ENCODE data around the gene TAF11L11.
"Not testable (repeated sequence)": the region's sequence is repeated elsewhere in the genome, so short reads cannot be mapped to it uniquely, and the experiment has no call there.

Gene TAF11L11

DNA sequence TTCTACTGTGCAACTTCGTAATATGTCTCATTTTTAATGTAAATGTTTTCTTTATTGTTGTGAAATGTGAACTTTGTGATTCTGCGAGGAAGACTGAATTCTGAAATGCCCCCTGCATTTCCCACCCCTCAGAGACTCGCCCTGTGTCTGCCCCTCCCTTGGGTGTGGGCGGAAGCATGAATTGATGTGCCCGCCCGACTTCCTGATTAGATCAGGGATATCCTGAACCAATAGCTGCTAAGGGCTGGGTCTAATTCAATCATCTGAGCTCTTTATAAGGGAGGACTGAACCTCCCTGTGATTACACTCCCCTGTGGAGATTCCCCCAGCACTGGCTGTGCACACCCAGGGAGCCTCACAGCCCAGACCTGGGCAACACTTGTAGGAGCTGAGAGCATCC, at the start of gene TAF11L11:
TAF11L11 (plus strand) TSS at position 304 of the 400 bp plus-strand sequence.
- DNase-seq: not testable (repeated sequence)

GRCh38 chr5:17585658-17586057, 18.3 kb upstream of the TAF11L11 start, which contains the start of gene TAF11L7:
TAF11L7 (minus strand) TSS chr5:17585758.
- DNase-seq: not testable (repeated sequence)

DNA sequence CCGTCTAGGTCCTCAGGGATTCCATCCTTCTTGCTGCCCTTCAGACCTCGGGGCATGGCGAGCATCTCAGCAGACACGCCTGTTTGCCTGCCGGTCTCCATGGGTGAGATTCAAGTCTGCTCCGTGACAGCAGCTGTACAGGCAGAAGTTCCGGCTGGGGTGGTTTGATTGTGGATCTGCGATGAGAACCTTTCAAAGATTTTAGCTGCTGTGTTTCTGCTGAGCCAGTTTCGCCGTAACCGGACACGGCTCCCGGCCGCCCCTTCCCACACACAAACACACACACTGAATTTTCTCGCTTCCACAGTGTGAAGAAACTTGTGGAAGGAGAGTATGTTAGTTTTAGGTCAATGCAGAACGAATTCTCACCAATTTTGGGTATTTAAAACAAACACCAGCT, 13.1 kb upstream of the TAF11L11 start, which contains the start of gene TAF11L8:
TAF11L8 (minus strand) TSS at position 101 of the 400 bp plus-strand sequence.
- DNase-seq: not testable (repeated sequence)

- not testable (repeated sequence) for DNase-seq
Observed at GRCh38 chr5:17594255-17594654, 9.7 kb upstream of the TAF11L11 start, which contains the start of gene TAF11L9. TAF11L9 (minus strand) TSS chr5:17594394.

DNA sequence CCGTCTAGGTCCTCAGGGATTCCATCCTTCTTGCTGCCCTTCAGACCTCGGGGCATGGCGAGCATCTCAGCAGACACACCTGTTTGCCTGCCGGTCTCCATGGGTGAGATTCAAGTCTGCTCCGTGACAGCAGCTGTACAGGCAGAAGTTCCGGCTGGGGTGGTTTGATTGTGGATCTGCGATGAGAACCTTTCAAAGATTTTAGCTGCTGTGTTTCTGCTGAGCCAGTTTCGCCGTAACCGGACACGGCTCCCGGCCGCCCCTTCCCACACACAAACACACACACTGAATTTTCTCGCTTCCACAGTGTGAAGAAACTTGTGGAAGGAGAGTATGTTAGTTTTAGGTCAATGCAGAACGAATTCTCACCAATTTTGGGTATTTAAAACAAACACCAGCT, 6.3 kb upstream of the TAF11L11 start, which contains the start of gene TAF11L10:
TAF11L10 (minus strand) TSS at position 101 of the 400 bp plus-strand sequence.
- DNase-seq: not testable (repeated sequence)

- DNase-seq: no peak
Observed at GRCh38 chr5:17604951-17605350, 968 bp downstream of the TAF11L11 start.

- not testable (repeated sequence) for DNase-seq
Observed at GRCh38 chr5:17607461-17607860, 3.5 kb downstream of the TAF11L11 start.

GRCh38 chr5:17610092-17610491, 6.1 kb downstream of the TAF11L11 start, which contains the start of gene TAF11L12:
TAF11L12 (plus strand) TSS chr5:17610392.
- not testable (repeated sequence) for DNase-seq

DNA sequence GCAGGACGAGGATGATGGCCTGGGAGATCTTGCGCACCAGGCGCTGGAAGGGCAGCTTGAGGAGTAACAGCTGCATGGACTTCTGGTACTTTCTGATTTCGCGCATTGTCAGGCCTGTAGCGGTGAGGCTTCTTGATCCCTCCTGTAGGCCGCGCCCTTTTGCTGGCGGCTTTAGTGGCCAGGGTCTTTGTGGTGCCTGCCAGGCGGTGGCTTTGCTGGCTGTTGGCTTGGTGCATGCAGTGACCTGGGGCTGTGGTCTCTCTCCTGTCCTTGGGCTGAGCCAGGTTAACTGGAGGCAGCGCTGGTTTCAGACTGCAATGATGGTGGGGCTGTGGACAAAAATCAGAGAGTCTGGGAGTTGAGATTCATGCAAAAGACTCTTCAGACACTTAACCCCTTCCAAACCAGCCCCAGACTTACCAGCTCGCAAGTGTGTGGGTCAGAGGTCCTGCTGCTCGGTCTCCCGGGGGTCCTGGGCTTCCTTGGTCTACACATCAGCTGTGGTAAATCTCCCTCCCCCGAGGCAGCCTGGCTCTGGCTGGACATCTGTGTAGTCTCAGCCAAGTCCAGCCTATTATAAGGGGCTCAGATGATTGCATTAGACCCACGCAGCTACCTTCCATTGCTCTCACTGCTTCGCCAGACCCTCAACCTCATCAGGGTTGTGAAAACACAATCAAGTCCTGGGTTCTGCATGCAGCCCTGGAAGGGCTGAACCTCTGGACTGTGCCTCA, 11.1 kb downstream of the TAF11L11 start:
- no peak for DNase-seq

- DNase-seq: no peak
Observed at GRCh38 chr5:17619354-17619753, 15.4 kb downstream of the TAF11L11 start.

DNA sequence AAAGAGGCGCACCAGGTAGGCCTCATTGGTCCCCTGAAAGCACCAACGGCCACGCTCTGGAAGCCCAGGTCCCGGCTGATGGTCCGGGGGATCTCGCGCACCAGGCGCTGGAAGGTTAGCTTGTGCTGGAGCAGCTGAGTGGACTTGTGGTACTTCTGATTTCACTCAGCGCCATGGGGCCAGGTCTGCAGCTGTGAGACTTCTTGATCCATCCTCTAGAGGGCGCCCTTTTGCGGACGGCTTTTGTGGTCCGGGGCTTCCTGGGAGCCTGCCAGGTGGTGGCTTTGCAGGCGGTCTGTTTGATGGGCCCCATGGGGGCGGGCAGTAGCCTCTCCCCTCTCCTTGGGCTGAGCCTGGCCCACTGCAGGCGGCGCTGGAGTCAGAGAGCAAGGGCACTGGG, 16.6 kb downstream of the TAF11L11 start:
- no peak for DNase-seq

DNA sequence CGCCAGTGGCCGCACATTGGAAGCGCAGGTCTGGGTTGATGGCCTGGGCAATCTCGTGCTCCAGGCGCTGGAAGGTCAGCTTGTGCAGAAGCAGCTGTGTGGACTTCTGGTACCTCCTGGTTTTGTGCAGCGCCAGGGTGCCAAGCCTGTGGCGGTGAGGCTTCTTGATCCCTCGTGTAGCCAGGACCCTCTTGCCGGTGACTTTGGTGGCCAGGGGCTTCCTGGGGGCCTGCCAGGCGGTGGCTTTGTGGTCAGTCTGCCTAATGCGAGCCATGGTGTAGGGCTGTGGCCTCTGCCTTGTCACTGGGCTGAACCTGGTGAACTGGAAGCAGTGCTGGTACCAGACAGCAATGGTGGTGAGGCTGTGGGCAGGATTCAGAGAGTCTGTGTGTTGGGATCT, 21.7 kb downstream of the TAF11L11 start:
- DNase-seq: no peak

DNA sequence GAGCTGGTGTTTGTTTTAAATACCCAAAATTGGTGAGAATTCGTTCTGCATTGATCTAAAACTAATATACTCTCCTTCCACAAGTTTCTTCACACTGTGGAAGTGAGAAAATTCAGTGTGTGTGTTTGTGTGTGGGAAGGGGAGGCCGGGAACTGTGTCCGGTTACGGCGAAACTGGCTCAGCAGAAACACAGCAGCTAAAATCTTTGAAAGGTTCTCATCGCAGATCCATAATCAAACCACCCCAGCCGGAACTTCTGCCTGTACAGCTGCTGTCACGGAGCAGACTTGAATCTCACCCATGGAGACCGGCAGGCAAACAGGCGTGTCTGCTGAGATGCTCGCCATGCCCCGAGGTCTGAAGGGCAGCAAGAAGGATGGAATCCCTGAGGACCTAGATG, 27.8 kb downstream of the TAF11L11 start, which contains the start of gene TAF11L13:
TAF11L13 (plus strand) TSS at position 301 of the 400 bp plus-strand sequence.
- not testable (repeated sequence) for DNase-seq

DNA sequence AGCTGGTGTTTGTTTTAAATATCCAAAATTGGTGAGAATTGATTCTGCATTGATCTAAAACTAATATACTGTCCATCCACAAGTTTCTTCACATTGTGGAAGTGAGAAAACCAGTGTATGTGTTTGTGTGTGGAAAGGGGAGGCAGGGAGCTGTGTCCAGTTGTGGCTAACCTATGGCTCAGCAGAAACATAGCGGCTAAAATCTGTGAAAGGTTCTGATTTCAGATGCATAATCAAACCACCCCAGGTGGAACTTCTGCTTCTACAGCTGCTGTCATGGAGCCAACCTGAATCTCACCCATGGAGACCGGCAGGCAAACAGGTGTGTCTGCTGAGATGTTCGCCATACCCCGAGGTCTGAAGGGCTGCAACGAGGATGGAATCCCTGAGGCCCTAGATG, 30.2 kb downstream of the TAF11L11 start, which contains the start of gene TAF11L14:
TAF11L14 (plus strand) TSS at position 301 of the 400 bp plus-strand sequence.
- DNase-seq: no peak

DNA sequence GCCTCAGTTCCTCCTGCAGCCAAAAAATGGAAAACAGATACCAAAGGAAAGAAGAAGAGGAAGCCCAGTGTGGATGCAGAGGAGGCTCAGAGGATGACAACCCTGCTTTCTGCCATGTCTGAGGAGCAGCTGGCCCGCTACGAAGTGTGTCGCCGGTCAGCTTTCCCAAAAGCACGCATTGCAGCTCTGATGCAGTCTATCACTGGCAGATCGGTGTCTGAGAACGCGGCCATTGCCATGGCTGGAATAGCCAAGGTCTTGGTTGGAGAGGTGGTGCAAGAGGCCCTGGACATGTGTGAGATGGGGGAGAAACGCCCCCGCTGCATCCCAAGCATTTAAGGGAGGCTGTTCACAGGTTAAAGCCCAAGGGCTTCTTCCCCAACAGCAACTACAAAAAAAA, 45.2 kb downstream of the TAF11L11 start:
- not testable (repeated sequence) for DNase-seq

DNA sequence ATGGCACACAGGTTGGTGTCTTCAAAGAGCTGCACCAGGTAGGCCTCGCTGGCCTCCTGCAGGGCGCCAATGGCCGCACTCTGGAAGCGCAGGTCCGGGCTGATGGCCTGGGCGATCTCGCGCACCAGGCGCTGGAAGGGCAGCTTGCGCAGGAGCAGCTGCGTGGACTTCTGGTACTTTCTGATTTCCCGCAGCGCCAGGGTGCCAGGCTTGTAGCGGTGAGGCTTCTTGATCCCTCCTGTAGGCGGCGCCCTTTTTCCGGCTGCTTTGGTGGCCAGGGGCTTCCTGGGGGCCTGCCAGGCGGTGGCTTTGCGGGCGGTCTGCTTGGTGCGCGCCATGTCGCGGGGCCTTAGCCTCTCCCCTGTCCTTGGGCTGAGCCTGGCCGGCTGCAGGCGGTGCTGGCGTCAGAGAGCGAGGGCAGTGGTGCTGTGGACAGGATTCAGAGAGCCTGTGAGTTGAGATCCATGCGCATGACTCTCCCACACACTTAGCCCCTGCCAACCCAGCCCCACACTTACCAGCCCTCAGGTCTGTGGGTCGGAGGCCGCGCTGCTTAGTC, 51.3 kb downstream of the TAF11L11 start:
- DNase-seq: not testable (repeated sequence)

Data from NCI-H2107 (cell line).